Caco-2 (cell line): Measurements from ENCODE around the gene MICU2. TPM values are rescaled to one million over a fixed set of nuclear protein-coding genes. Genes with fewer than 3 reads are reported as not detected.

Experiments used
- BruUV-seq: library from RNA; stranded (reverse); fragments of 400-500 nt; replicated peaks from 2 replicates; lab custom pipeline; 2021; lab: Mats Ljungman, UMichigan
- CTCF ChIA-PET: fragments of 300-600 bp; sonication (Branson Sonifier 250); formaldehyde crosslinking; loops from one replicate; lab custom pipeline; 2022; ENCODE audit warnings: antibody characterized with exemption; lab: Charles Lee
- POLR2A ChIA-PET: fragments of 300-600 bp; sonication (Branson Sonifier 250); formaldehyde crosslinking; loops from one replicate; lab custom pipeline; 2022; ENCODE audit warnings: antibody characterized with exemption; lab: Charles Lee
- DNase-seq, 2 experiments: peaks; one replicate each; pipeline versions ENCODE4 v3.0.0 to v3.0.0-alpha.2; 2020 to 2022
- H3K27me3 ChIP-seq: replicated peaks from 2 replicates; pipeline ENCODE4 v1.6.0; 2011; ENCODE audit warnings: low read length; ENCODE audit not compliant: control insufficient read depth, insufficient read depth
- H3K36me3 ChIP-seq: 2 replicates; pipeline ENCODE4 v1.5.1; 2011; ENCODE audit warnings: low read length; ENCODE audit not compliant: control insufficient read depth, insufficient read depth
- H3K4me1 ChIP-seq: fragments of 250-450 bp; sonication (Bioruptor Pico); 2 replicates; pipeline ENCODE4 v1.5.1; 2020; ENCODE audit warnings: mild to moderate bottlenecking
- H3K4me3 ChIP-seq: 2 replicates; pipeline ENCODE4 v1.5.1; 2011; ENCODE audit warnings: low read depth, mild to moderate bottlenecking, control low read depth, low read length
- H3K9me3 ChIP-seq: fragments of 250-450 bp; sonication (Bioruptor Pico); 2 replicates; pipeline ENCODE4 v1.5.1; 2020; ENCODE audit warnings: mild to moderate bottlenecking, moderate library complexity
- H3K27ac Mint-ChIP-seq: one replicate; pipeline ENCODE4 v1.8.0; 2022; ENCODE audit warnings: mixed read lengths; ENCODE audit not compliant: unreplicated experiment
- H3K27me3 Mint-ChIP-seq: one replicate; pipeline ENCODE4 v1.8.0; 2022; ENCODE audit warnings: mixed read lengths; ENCODE audit not compliant: insufficient read depth, unreplicated experiment
- H3K36me3 Mint-ChIP-seq: one replicate; pipeline ENCODE4 v1.8.0; 2022; ENCODE audit warnings: mild to moderate bottlenecking, mixed read lengths; ENCODE audit not compliant: insufficient read depth, unreplicated experiment
- H3K4me1 Mint-ChIP-seq: one replicate; pipeline ENCODE4 v1.8.0; 2022; ENCODE audit warnings: low read depth, mixed read lengths; ENCODE audit not compliant: unreplicated experiment
- H3K4me3 Mint-ChIP-seq: one replicate; pipeline ENCODE4 v1.8.0; 2022; ENCODE audit warnings: mild to moderate bottlenecking, moderate library complexity, mixed read lengths; ENCODE audit not compliant: unreplicated experiment
- H3K9me3 Mint-ChIP-seq: one replicate; pipeline ENCODE4 v1.8.0; 2022; ENCODE audit warnings: mixed read lengths; ENCODE audit not compliant: unreplicated experiment
- intact Hi-C: fragments of 100-400 bp; cut with micrococcal nuclease; formaldehyde crosslinking; loops from one replicate; pipeline ENCODE4 v1.10.0; 2022; ENCODE audit not compliant: unreplicated experiment
- total RNA-seq: library from RNA; stranded (reverse); gene quantifications from 2 replicates; pipeline ENCODE4 v1.2.3, GENCODE V29; 2022
- TF ChIP-seq, protein P1 (sequence below), 2 experiments: fragments of 200-600 bp in 1 of 2; IDR thresholded peaks; 1 replicate in 1 of 2; 2 replicates in 1 of 2; pipeline versions ENCODE4 v1.5.1 to v1.8.0; 2011 to 2022; ENCODE audit warnings: antibody characterized with exemption in 1 of 2, control low read depth in 1 of 2, inconsistent platforms in 1 of 2, low read depth in 1 of 2, low read length in 1 of 2, mild to moderate bottlenecking in 1 of 2, moderate library complexity in 1 of 2; ENCODE audit not compliant: insufficient read depth in 1 of 2, severe bottlenecking in 1 of 2, unreplicated experiment in 1 of 2

The MICU2 gene
- total RNA-seq, 1 experiment from 2014 or later = 43.1 TPM

DNA sequence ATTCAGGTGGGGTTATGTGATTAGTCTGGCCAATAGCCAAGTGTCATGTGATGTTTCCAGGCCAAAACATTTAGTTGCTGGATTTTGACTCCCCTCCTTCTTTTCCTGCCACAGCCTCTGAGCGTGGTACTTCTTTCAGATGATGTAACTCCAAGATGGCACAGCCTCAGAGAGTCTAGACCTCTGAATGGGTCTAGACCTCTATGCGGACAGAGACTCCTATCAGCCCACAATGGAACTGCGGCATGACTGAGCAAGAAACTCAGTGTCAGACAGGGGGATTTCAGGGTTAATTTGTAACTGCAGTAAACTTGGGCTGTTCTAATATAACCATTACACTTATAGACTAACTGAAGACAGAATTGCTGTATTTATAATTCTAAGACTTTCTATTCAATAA, 102.3 kb downstream of the MICU2 start:
- POLR2A ChIA-PET = no interaction called here
- no TSS peak for BruUV-seq

GRCh38 chr13:21486322-21486721, 117.6 kb downstream of the MICU2 start:
- H3K36me3 Mint-ChIP-seq = peaks cover 14% of the 10 kb centered on the region
- H3K9me3 ChIP-seq = peaks cover 3% of the 10 kb centered on the region; the same call in 1 of the 2 replicates
- BruUV-seq = no TSS peak
- TF ChIP-seq, protein P1, sequence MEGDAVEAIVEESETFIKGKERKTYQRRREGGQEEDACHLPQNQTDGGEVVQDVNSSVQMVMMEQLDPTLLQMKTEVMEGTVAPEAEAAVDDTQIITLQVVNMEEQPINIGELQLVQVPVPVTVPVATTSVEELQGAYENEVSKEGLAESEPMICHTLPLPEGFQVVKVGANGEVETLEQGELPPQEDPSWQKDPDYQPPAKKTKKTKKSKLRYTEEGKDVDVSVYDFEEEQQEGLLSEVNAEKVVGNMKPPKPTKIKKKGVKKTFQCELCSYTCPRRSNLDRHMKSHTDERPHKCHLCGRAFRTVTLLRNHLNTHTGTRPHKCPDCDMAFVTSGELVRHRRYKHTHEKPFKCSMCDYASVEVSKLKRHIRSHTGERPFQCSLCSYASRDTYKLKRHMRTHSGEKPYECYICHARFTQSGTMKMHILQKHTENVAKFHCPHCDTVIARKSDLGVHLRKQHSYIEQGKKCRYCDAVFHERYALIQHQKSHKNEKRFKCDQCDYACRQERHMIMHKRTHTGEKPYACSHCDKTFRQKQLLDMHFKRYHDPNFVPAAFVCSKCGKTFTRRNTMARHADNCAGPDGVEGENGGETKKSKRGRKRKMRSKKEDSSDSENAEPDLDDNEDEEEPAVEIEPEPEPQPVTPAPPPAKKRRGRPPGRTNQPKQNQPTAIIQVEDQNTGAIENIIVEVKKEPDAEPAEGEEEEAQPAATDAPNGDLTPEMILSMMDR (IDR thresholded peaks at IDR 0.05; ENCODE audit: insufficient read depth in 1 of 2, low read depth in 1 of 2, low read length in 1 of 2, severe bottlenecking in 1 of 2, unreplicated experiment in 1 of 2) = no peak
- H3K27me3 Mint-ChIP-seq = no peaks in the 10 kb centered on the region
- intact Hi-C loops = no loop called here
- no peak for DNase-seq
- ChIA-PET POLR2A (no interaction called here), CTCF (no interaction called here)
- H3K9me3 Mint-ChIP-seq = peaks cover 20% of the 10 kb centered on the region
- no peaks in the 10 kb centered on the region for H3K36me3 ChIP-seq
- H3K4me3 ChIP-seq = no peak overlapping the region
- H3K27me3 ChIP-seq = no peaks in the 10 kb centered on the region; the same call in 1 of the 2 replicates
- no peaks in the 10 kb centered on the region for H3K4me1 ChIP-seq
- H3K4me3 Mint-ChIP-seq = no peak overlapping the region
- H3K27ac Mint-ChIP-seq = no peak overlapping the region
- H3K4me1 Mint-ChIP-seq = no peaks in the 10 kb centered on the region

More for the DNA sequence above, 102.3 kb downstream of the MICU2 start:
- no peaks in the 10 kb centered on the region; the same call in 1 of the 2 replicates for H3K36me3 ChIP-seq
- Mint-ChIP-seq H3K27me3 (no peaks in the 10 kb centered on the region), H3K27ac (no peak overlapping the region), H3K4me1 (no peaks in the 10 kb centered on the region), H3K36me3 (peaks cover 21% of the 10 kb centered on the region), H3K9me3 (no peaks in the 10 kb centered on the region), H3K4me3 (no peak overlapping the region)
- no peak overlapping the region for H3K4me3 ChIP-seq
- no peaks in the 10 kb centered on the region for H3K9me3 ChIP-seq
- H3K4me1 ChIP-seq = no peaks in the 10 kb centered on the region
- CTCF ChIA-PET = no interaction called here
- DNase-seq = no peak
- intact Hi-C loops = no loop called here
- TF ChIP-seq, protein P1 (IDR thresholded peaks at IDR 0.05; ENCODE audit: insufficient read depth in 1 of 2, low read depth in 1 of 2, low read length in 1 of 2, severe bottlenecking in 1 of 2, unreplicated experiment in 1 of 2) = no peak
- H3K27me3 ChIP-seq = no peaks in the 10 kb centered on the region

DNA sequence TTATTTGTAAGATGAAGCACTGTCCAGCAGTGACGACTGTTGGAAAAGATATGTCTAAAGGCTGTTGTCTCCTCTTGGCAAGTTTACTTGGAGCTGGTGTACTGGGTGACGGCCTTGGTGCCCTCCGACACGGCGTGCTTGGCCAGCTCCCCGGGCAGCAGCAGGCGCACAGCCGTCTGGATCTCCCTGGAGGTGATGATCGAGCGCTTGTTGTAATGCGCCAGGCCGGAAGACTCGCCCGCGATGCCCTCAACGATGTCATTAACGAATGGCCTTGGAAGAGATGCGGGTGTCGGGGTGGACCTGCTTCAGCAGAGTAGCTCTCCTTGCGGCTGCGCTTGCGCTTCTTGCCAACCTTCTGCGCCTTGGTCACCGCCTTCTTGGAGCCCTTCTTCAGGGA, 120.2 kb downstream of the MICU2 start:
- Mint-ChIP-seq H3K36me3 (peaks cover under 1% of the 10 kb centered on the region), H3K4me3 (no peak overlapping the region), H3K27ac (no peak overlapping the region), H3K4me1 (peaks cover 4% of the 10 kb centered on the region), H3K9me3 (peaks cover 11% of the 10 kb centered on the region), H3K27me3 (no peaks in the 10 kb centered on the region)
- ChIA-PET POLR2A (no interaction called here), CTCF (no interaction called here)
- no peak overlapping the region for H3K4me3 ChIP-seq
- BruUV-seq = no TSS peak
- intact Hi-C loops = no loop called here
- H3K9me3 ChIP-seq = peaks cover 3% of the 10 kb centered on the region; the same call in 1 of the 2 replicates
- TF ChIP-seq, protein P1 (IDR thresholded peaks at IDR 0.05; ENCODE audit: insufficient read depth in 1 of 2, low read depth in 1 of 2, low read length in 1 of 2, severe bottlenecking in 1 of 2, unreplicated experiment in 1 of 2) = no peak
- DNase-seq = no peak
- no peaks in the 10 kb centered on the region; the same call in 1 of the 2 replicates for H3K27me3 ChIP-seq
- H3K36me3 ChIP-seq = no peaks in the 10 kb centered on the region
- H3K4me1 ChIP-seq = no peaks in the 10 kb centered on the region
